Prostate gland (tissue), 2 donors: ENCODE results near the gene DECR2. TPM values are rescaled to one million over a fixed set of nuclear protein-coding genes. Genes with fewer than 3 reads are reported as not detected.

Source experiments
- DNase-seq: peaks from one replicate; pipeline ENCODE4 v3.0.0-alpha.2; 2019; ENCODE audit warnings: low spot score
- H3K27ac ChIP-seq, 2 donors: fragments of 200-600 bp; sonication (generic); 2 replicates each; pipeline ENCODE4 v1.5.1; 2017 to 2019
- H3K27me3 ChIP-seq: fragments of 200-600 bp; sonication (generic); replicated peaks from 2 replicates; pipeline ENCODE4 v1.5.1; 2019; ENCODE audit not compliant: insufficient read depth
- H3K36me3 ChIP-seq, 2 donors: fragments of 200-600 bp; sonication (generic); 1 replicate in 1 of 2; 2 replicates in 1 of 2; pipeline versions ENCODE4 v1.5.1 to v1.8.1; 2017 to 2019
- H3K4me1 ChIP-seq: fragments of 200-600 bp; sonication (generic); replicated peaks from 2 replicates; pipeline ENCODE4 v1.5.1; 2019
- H3K4me3 ChIP-seq, 2 donors: fragments of 200-600 bp; sonication (generic); 2 replicates each; pipeline ENCODE4 v1.5.1; 2017 to 2019
- H3K9me3 ChIP-seq: fragments of 200-600 bp; sonication (generic); 2 replicates; pipeline ENCODE4 v1.5.1; 2017
- CTCF ChIP-seq, 4 experiments: fragments of 200-600 bp in 2 of 4; fragments of 450-650 bp in 2 of 4; sonication (generic) in 2 of 4; IDR thresholded peaks; 1 replicate in 3 of 4; 2 replicates in 1 of 4; pipeline ENCODE4 v1.5.1; 2016 to 2019; ENCODE audit warnings: antibody characterized with exemption in 4 of 4, mild to moderate bottlenecking in 2 of 4, moderate library complexity in 2 of 4
- POLR2A ChIP-seq: fragments of 450-650 bp; IDR thresholded peaks from one replicate; pipeline ENCODE4 v1.6.1; 2016; ENCODE audit warnings: antibody characterized with exemption, mild to moderate bottlenecking
- POLR2AphosphoS5 ChIP-seq: sonication (generic); formaldehyde crosslinking; IDR thresholded peaks from one replicate; pipeline ENCODE4 v1.6.1; 2017; ENCODE audit warnings: antibody characterized with exemption
- WGBS: methylation state at CpG from one replicate; pipeline ENCODE4 v1.1.5; 2018; 5-methylcytosine and 5-hydroxymethylcytosine counted together
- intact Hi-C: fragments of 100-400 bp; cut with DNase I; formaldehyde crosslinking; loops from one replicate; pipeline ENCODE4 v1.14.2; 2022
- total RNA-seq, 2 donors: library from RNA; depleted of rRNA; stranded (reverse); fragments of >200 nt; gene quantifications; one replicate each; pipeline ENCODE4 v1.1.0, GENCODE V29; 2016

DECR2 gene
- total RNA-seq, 2 donors from 2014 or later: 23.7 to 38.5 TPM

- H3K27me3 ChIP-seq: no peaks in the 10 kb centered on the region
- 27% methylated on average over 10 of the region's 10 CpGs for WGBS
- intact Hi-C loops: no loop called here
- H3K9me3 ChIP-seq: no peaks in the 10 kb centered on the region
- H3K36me3 ChIP-seq: no peaks in the 10 kb centered on the region
- DNase-seq: no peak
- no peak overlapping the region for H3K27ac ChIP-seq
- TF ChIP-seq POLR2A (no peak), CTCF (IDR thresholded peaks at IDR 0.05) (no peak), POLR2AphosphoS5 (no peak)
- H3K4me3 ChIP-seq: peak overlapping the region in 1 of 2 donors; percentile 62
- peaks cover 7% of the 10 kb centered on the region for H3K4me1 ChIP-seq
Observed at GRCh38 chr16:427250-427649, 25.6 kb downstream of the DECR2 start.

GRCh38 chr16:430904-431303, 29.2 kb downstream of the DECR2 start:
- intact Hi-C loops: no loop called here
- WGBS: 98% methylated on average over 7 of the region's 7 CpGs
- DNase-seq: no peak
- no peak overlapping the region for H3K4me3 ChIP-seq
- no peaks in the 10 kb centered on the region for H3K36me3 ChIP-seq
- peaks cover 7% of the 10 kb centered on the region for H3K4me1 ChIP-seq
- H3K27ac ChIP-seq: no peak overlapping the region
- TF ChIP-seq POLR2A (no peak), CTCF (IDR thresholded peaks at IDR 0.05) (no peak), POLR2AphosphoS5 (no peak)
- no peaks in the 10 kb centered on the region for H3K27me3 ChIP-seq
- no peaks in the 10 kb centered on the region for H3K9me3 ChIP-seq

- no peaks in the 10 kb centered on the region for H3K4me1 ChIP-seq
- TF ChIP-seq POLR2AphosphoS5 (no peak), POLR2A (no peak), CTCF (IDR thresholded peaks at IDR 0.05) (no peak)
Observed at GRCh38 chr16:440627-441026, 38.9 kb downstream of the DECR2 start.

GRCh38 chr16:441447-441846, 39.8 kb downstream of the DECR2 start:
- no peak overlapping the region for H3K4me3 ChIP-seq
- no peaks in the 10 kb centered on the region for H3K27me3 ChIP-seq
- no peak overlapping the region for H3K27ac ChIP-seq
- DNase-seq: no peak
- no peaks in the 10 kb centered on the region for H3K9me3 ChIP-seq
- no peak for TF ChIP-seq POLR2A
- TF ChIP-seq CTCF (IDR thresholded peaks at IDR 0.05): no peak
- no peak for TF ChIP-seq POLR2AphosphoS5
- intact Hi-C loops: no loop called here
- no peaks in the 10 kb centered on the region for H3K36me3 ChIP-seq
- 94% methylated on average over 6 of the region's 6 CpGs for WGBS
- H3K4me1 ChIP-seq: no peaks in the 10 kb centered on the region

More at GRCh38 chr16:440627-441026, 38.9 kb downstream of the DECR2 start:
- Histone ChIP-seq H3K36me3 (no peaks in the 10 kb centered on the region), H3K27ac (no peak overlapping the region), H3K27me3 (no peaks in the 10 kb centered on the region), H3K4me3 (no peak overlapping the region), H3K9me3 (no peaks in the 10 kb centered on the region)
- 89% methylated on average over 6 of the region's 6 CpGs for WGBS
- intact Hi-C loops: no loop called here
- DNase-seq: no peak

GRCh38 chr16:442976-443375, 41.3 kb downstream of the DECR2 start:
- H3K9me3 ChIP-seq: no peaks in the 10 kb centered on the region
- H3K27me3 ChIP-seq: no peaks in the 10 kb centered on the region
- DNase-seq: no peak
- H3K27ac ChIP-seq: peak overlapping the region; percentile 30 to 51
- no peaks in the 10 kb centered on the region for H3K4me1 ChIP-seq
- TF ChIP-seq CTCF (IDR thresholded peaks at IDR 0.05) (no peak), POLR2A (no peak), POLR2AphosphoS5 (peak; percentile 56)
- 56% methylated on average over 6 of the region's 6 CpGs for WGBS
- H3K36me3 ChIP-seq: no peaks in the 10 kb centered on the region
- no peak overlapping the region for H3K4me3 ChIP-seq
- intact Hi-C loops: no loop called here
